Colonic mucosa (tissue), 4 donors: ENCODE data around the gene UMPS. TPM values are rescaled to one million over a fixed set of nuclear protein-coding genes. Genes with fewer than 3 reads are reported as not detected.

Experiments used
- DNase-seq: peaks from one replicate; pipeline ENCODE4 v3.0.0-alpha.2; 2020
- H3K27ac ChIP-seq: fragments of 200-600 bp; one replicate; pipeline ENCODE4 v1.8.0; 2021
- H3K27me3 ChIP-seq: fragments of 200-600 bp; one replicate; pipeline ENCODE4 v1.8.0; 2021
- H3K36me3 ChIP-seq: fragments of 200-600 bp; one replicate; pipeline ENCODE4 v1.8.0; 2021
- H3K4me1 ChIP-seq: fragments of 200-600 bp; one replicate; pipeline ENCODE4 v1.8.0; 2021; ENCODE audit warnings: mild to moderate bottlenecking
- H3K4me3 ChIP-seq: fragments of 200-600 bp; one replicate; pipeline ENCODE4 v1.8.0; 2021
- H3K9ac ChIP-seq, 2 donors: one replicate each; pipeline ENCODE4 v1.7.0; 2013; ENCODE audit warnings: control low read depth in 2 of 2, low read depth in 2 of 2, low read length in 2 of 2
- H3K9me3 ChIP-seq: fragments of 200-600 bp; one replicate; pipeline ENCODE4 v1.8.0; 2021
- CTCF ChIP-seq: fragments of 200-600 bp; IDR thresholded peaks from one replicate; pipeline ENCODE4 v1.8.0; 2022; ENCODE audit warnings: antibody characterized with exemption, mild to moderate bottlenecking
- intact Hi-C: fragments of 100-400 bp; cut with DNase I; formaldehyde crosslinking; loops from one replicate; pipeline ENCODE4 v1.14.1; 2022
- total RNA-seq, 2 donors: library from RNA; stranded (reverse); fragmentation: NEBNext Ultra II Directional in 1 of 2; extraction: Animal tissue kit (Norgen Biotek cat#: 25700) in 1 of 2; gene quantifications; one replicate each; pipeline ENCODE4 v1.2.1, GENCODE V29; 2021
- donor health status: healthy.
- donor health status: DM: no; HTN: no; CAD: no.
- donor health status: DM: no; HTN: no; CAD: no.

The UMPS gene
- total RNA-seq, 2 donors from 2014 or later, result 23.4 to 37.7 TPM

GRCh38 chr3:124685481-124685880 lies 44.8 kb upstream of the UMPS start:
- intact Hi-C loops, result loop anchor here (5.0 kb wide), 1 partner anchor 63 kb away; no protein-coding TSS in a partner anchor
- no peaks in the 10 kb centered on the region for H3K27me3 ChIP-seq
- TF ChIP-seq CTCF, result no peak
- H3K36me3 ChIP-seq, result no peaks in the 10 kb centered on the region
- H3K9me3 ChIP-seq, result no peaks in the 10 kb centered on the region
- no peak for DNase-seq
- H3K4me3 ChIP-seq, result no peak overlapping the region
- no peak overlapping the region for H3K27ac ChIP-seq
- H3K4me1 ChIP-seq, result no peaks in the 10 kb centered on the region
- H3K9ac ChIP-seq, result no peak overlapping the region

GRCh38 chr3:124686028-124686670 lies 44.1 kb upstream of the UMPS start:
- Histone ChIP-seq H3K36me3 (no peaks in the 10 kb centered on the region), H3K4me3 (no peak overlapping the region), H3K27ac (no peak overlapping the region), H3K9ac (no peak overlapping the region), H3K4me1 (no peaks in the 10 kb centered on the region), H3K27me3 (no peaks in the 10 kb centered on the region), H3K9me3 (no peaks in the 10 kb centered on the region)
- intact Hi-C loops, result loop anchor here (5.0 kb wide), 1 partner anchor 64 kb away; no protein-coding TSS in a partner anchor
- no peak for DNase-seq
- no peak for TF ChIP-seq CTCF

- H3K27ac ChIP-seq, result no peak overlapping the region
- H3K4me1 ChIP-seq, result no peaks in the 10 kb centered on the region
- H3K4me3 ChIP-seq, result no peak overlapping the region
- intact Hi-C loops, result loop anchor here (2.0 to 5.0 kb wide), 2 partner anchors 67 to 124 kb away; no protein-coding TSS in a partner anchor
- H3K27me3 ChIP-seq, result no peaks in the 10 kb centered on the region
- H3K9ac ChIP-seq, result no peak overlapping the region
- H3K36me3 ChIP-seq, result no peaks in the 10 kb centered on the region
- peak; percentile 87 for DNase-seq
- TF ChIP-seq CTCF, result peak; percentile 85
- H3K9me3 ChIP-seq, result no peaks in the 10 kb centered on the region
Measured at GRCh38 chr3:124688581-124689454, 41.4 kb upstream of the UMPS start.

GRCh38 chr3:124691599-124691998 lies 38.7 kb upstream of the UMPS start:
- no peaks in the 10 kb centered on the region for H3K27me3 ChIP-seq
- no peak overlapping the region for H3K4me3 ChIP-seq
- H3K27ac ChIP-seq, result no peak overlapping the region
- no peaks in the 10 kb centered on the region for H3K9me3 ChIP-seq
- H3K4me1 ChIP-seq, result no peaks in the 10 kb centered on the region
- no peaks in the 10 kb centered on the region for H3K36me3 ChIP-seq
- no peak overlapping the region for H3K9ac ChIP-seq
- DNase-seq, result no peak
- intact Hi-C loops, result no loop called here
- no peak for TF ChIP-seq CTCF

GRCh38 chr3:124694486-124694885 lies 35.8 kb upstream of the UMPS start:
- Histone ChIP-seq H3K27ac (no peak overlapping the region), H3K9ac (no peak overlapping the region), H3K27me3 (no peaks in the 10 kb centered on the region), H3K36me3 (no peaks in the 10 kb centered on the region), H3K4me3 (no peak overlapping the region), H3K4me1 (no peaks in the 10 kb centered on the region), H3K9me3 (no peaks in the 10 kb centered on the region)
- no peak for DNase-seq
- intact Hi-C loops, result no loop called here
- no peak for TF ChIP-seq CTCF
